Measurements from ENCODE around the gene ERBB4. TPM values are rescaled to one million over a fixed set of nuclear protein-coding genes. Genes with fewer than 3 reads are reported as not detected.

Gene ERBB4
- total and polyA plus RNA-seq, 2 of the 8 experiments (the other 6 are each of a cell fraction or from before 2014, with no cell fraction given) = 0.34 to 1.3 TPM

DNA sequence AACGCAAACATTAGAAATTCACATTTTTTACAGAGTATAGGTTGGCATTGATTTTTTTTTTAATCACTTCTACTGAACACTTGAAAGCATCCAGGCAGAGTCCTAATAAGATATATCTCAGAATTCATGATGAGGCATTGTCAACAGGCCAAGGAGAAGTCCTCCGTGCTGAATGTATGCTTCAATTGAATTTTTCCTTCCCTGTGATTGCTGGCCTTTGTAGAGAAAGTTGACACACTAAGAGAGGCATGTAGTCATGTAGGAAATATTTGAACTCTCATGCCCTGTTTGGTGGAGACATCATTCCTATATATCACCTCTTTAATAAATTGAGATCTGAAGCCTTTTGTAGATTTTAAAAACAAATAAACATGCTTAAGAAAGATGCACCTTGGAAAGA, 1137.3 kb downstream of the ERBB4 start (continued):
- TF ChIP-seq TAF1 (IDR thresholded peaks at IDR 0.05; ENCODE audit: low read depth, low read length) (no peak), TBP (IDR thresholded peaks at IDR 0.05; ENCODE audit: low read depth, low read length) (no peak), CEBPB (IDR thresholded peaks at IDR 0.05; ENCODE audit: low read depth, low read length) (no peak)
